ENCODE measurements around the gene PDGFRB. TPM values are rescaled to one million over a fixed set of nuclear protein-coding genes. Genes with fewer than 3 reads are reported as not detected.

Gene PDGFRB
- total and polyA plus RNA-seq, 2 donors (not counting 1 experiment from before 2014, with no cell fraction given), result 231 to 347 TPM

DNA sequence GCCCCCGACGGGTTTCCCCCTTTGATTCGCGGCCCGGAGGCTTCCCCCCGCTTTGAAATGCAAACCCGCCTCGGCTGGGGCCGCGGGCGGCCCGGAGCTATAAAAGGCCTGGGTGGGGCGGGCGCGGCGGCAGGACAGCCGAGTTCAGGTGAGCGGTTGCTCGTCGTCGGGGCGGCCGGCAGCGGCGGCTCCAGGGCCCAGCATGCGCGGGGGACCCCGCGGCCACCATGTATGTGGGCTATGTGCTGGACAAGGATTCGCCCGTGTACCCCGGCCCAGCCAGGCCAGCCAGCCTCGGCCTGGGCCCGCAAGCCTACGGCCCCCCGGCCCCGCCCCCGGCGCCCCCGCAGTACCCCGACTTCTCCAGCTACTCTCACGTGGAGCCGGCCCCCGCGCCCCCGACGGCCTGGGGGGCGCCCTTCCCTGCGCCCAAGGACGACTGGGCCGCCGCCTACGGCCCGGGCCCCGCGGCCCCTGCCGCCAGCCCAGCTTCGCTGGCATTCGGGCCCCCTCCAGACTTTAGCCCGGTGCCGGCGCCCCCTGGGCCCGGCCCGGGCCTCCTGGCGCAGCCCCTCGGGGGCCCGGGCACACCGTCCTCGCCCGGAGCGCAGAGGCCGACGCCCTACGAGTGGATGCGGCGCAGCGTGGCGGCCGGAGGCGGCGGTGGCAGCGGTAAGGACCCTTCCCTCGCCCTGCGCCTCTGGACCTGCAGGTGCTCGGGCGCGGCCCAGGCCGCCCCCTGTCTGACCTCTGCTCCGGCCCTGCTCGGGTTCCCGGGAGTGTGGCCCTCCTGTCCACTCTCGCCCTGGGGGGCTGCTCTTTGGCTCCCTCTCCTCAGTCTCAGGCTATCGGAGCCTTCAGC, 11.2 kb upstream of the PDGFRB start, which contains the start of gene CDX1:
TSS of gene CDX1 (plus strand) at position 129 of the 862 bp plus-strand sequence. CDS start at position 228, 99 bp downstream.
- no peaks in the 10 kb centered on the region for H3K9me3 ChIP-seq (ENCODE audit: control insufficient read depth, insufficient read depth, low read depth, low read length)
- no peak within 1 kb of the TSS for H3K4me2 ChIP-seq (ENCODE audit: extremely low read depth, insufficient read depth, low read length)
- H2AFZ ChIP-seq (ENCODE audit: low read length), result no peak within 1 kb of the TSS

DNA sequence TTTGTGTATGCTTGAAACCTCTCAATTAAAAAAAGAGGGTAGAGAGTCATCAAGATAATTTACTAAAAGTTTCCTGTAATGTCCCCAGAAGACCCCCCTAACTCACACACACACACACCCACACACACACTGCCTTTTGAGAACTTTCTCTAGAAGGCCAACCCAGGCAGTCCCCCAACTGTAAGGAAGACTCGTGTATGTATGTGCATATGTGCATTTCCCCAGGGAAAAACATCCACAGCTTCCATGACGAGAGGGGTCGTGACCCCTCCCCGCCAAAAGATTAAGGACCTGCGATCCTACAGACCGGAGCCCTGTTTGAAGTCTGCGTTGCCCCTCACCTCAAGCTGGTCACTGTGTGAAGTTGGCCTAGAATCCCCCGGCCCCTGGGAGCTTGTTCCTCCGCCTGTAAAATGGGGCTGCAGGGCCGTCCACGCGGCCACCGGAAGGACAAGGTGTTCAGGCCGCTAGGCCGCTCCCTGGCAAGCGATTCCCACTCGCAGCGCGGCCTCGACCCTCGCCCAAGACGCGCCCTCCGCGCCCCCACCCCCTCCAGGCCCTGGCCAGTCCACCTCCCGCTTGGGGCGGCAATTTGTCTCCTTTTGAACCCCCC, 10.5 kb upstream of the PDGFRB start:
- no peak overlapping the region for H3K9ac ChIP-seq (ENCODE audit: insufficient read depth, low read length)
- no peak for TF ChIP-seq EZH2 (IDR thresholded peaks at IDR 0.05; ENCODE audit: low read length, missing control alignments)
- TF ChIP-seq, protein P1, sequence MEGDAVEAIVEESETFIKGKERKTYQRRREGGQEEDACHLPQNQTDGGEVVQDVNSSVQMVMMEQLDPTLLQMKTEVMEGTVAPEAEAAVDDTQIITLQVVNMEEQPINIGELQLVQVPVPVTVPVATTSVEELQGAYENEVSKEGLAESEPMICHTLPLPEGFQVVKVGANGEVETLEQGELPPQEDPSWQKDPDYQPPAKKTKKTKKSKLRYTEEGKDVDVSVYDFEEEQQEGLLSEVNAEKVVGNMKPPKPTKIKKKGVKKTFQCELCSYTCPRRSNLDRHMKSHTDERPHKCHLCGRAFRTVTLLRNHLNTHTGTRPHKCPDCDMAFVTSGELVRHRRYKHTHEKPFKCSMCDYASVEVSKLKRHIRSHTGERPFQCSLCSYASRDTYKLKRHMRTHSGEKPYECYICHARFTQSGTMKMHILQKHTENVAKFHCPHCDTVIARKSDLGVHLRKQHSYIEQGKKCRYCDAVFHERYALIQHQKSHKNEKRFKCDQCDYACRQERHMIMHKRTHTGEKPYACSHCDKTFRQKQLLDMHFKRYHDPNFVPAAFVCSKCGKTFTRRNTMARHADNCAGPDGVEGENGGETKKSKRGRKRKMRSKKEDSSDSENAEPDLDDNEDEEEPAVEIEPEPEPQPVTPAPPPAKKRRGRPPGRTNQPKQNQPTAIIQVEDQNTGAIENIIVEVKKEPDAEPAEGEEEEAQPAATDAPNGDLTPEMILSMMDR (conservative IDR thresholded peaks at IDR 0.05 in 1 of 2, IDR thresholded peaks at IDR 0.05 in 1 of 2; ENCODE audit: low read depth in 1 of 2, low read length in 2 of 2), result no peak
- no peak overlapping the region for H3K4me2 ChIP-seq (ENCODE audit: extremely low read depth, insufficient read depth, low read length)

More for the DNA sequence above, 11.2 kb upstream of the PDGFRB start, which contains the start of gene CDX1:
- Histone ChIP-seq H3K79me2 (ENCODE audit: control insufficient read depth, insufficient read depth, low read length) (no peaks in the 10 kb centered on the region), H3K27me3 (ENCODE audit: control insufficient read depth, insufficient read depth, low read length) (peaks cover 15% of the 10 kb centered on the region), H3K9ac (ENCODE audit: insufficient read depth, low read length) (no peak within 1 kb of the TSS), H3K36me3 (ENCODE audit: control insufficient read depth, insufficient read depth, low read length) (no peaks in the 10 kb centered on the region), H3K4me3 (replicated peaks in 1 of 4; ENCODE audit: control extremely low read depth in 1 of 4, insufficient read depth in 1 of 4, low read depth in 3 of 4, low read length in 4 of 4) (no peak within 1 kb of the TSS), H3K4me1 (ENCODE audit: control insufficient read depth, extremely low read depth, insufficient read depth, low read length) (peaks cover 13% of the 10 kb centered on the region), H3K27ac (ENCODE audit: insufficient read depth, low read length) (no peak within 1 kb of the TSS), H4K20me1 (ENCODE audit: control insufficient read depth, extremely low read depth, insufficient read depth, low read length) (no peaks in the 10 kb centered on the region)
- no peak for TF ChIP-seq EZH2 (IDR thresholded peaks at IDR 0.05; ENCODE audit: low read length, missing control alignments)
- TF ChIP-seq, protein P1 (conservative IDR thresholded peaks at IDR 0.05 in 1 of 2, IDR thresholded peaks at IDR 0.05 in 1 of 2; ENCODE audit: low read depth in 1 of 2, low read length in 2 of 2), result no peak
- DNase-seq (ENCODE audit: low read depth in 2 of 2), result no peak

DNA sequence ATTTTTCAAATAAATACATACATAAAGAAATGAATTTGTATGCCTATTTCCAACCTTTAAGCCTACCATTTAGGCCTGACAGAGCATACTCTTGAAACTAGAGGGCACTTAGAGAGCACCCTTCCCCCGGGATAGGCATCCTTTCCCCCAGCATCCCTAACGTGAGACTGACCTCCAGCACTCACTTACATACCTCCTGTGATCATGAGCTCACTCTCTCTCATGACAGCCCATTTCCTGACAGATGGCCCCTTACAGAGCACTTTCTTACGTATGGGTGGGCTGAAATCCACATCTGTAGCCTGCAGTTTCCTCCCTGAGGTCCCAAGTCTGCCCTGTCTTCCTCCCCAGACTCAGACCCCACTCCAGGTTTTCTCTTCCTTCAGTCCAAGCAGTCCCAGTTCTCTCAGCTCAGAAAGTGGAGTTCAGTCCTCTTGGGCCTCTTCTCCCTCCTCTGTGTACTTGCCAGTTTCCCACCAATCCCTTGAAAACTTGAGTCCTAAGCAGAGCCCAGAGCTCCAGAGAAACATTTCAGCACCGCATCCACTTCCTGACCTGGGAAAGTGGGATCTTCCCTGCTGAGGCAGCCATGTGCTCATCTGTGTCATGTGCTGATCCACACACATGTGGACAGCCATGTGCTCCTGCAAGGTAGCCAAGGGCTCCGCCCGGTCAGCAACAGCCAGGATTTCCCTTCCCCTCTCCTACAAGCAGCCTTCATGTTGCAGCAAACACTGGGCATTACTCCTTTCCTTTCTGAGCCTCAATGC, 8.8 kb upstream of the PDGFRB start:
- H3K9ac ChIP-seq (ENCODE audit: insufficient read depth, low read length), result no peak overlapping the region
- no peak overlapping the region for H3K4me3 ChIP-seq (replicated peaks in 1 of 4; ENCODE audit: control extremely low read depth in 1 of 4, insufficient read depth in 1 of 4, low read depth in 3 of 4, low read length in 4 of 4)
- no peaks in the 10 kb centered on the region for H4K20me1 ChIP-seq (ENCODE audit: control insufficient read depth, extremely low read depth, insufficient read depth, low read length)
- TF ChIP-seq EZH2 (IDR thresholded peaks at IDR 0.05; ENCODE audit: low read length, missing control alignments), result no peak
- TF ChIP-seq, protein P1 (conservative IDR thresholded peaks at IDR 0.05 in 1 of 2, IDR thresholded peaks at IDR 0.05 in 1 of 2; ENCODE audit: low read depth in 1 of 2, low read length in 2 of 2), result no peak
- H3K27ac ChIP-seq (ENCODE audit: insufficient read depth, low read length), result no peak overlapping the region
- peak overlapping the region; percentile 22 for H2AFZ ChIP-seq (ENCODE audit: low read length)
- H3K79me2 ChIP-seq (ENCODE audit: control insufficient read depth, insufficient read depth, low read length), result no peaks in the 10 kb centered on the region
- peaks cover 2% of the 10 kb centered on the region for H3K27me3 ChIP-seq (ENCODE audit: control insufficient read depth, insufficient read depth, low read length)
- H3K36me3 ChIP-seq (ENCODE audit: control insufficient read depth, insufficient read depth, low read length), result no peaks in the 10 kb centered on the region
- H3K9me3 ChIP-seq (ENCODE audit: control insufficient read depth, insufficient read depth, low read depth, low read length), result no peaks in the 10 kb centered on the region
- H3K4me2 ChIP-seq (ENCODE audit: extremely low read depth, insufficient read depth, low read length), result no peak overlapping the region
- peaks cover 26% of the 10 kb centered on the region for H3K4me1 ChIP-seq (ENCODE audit: control insufficient read depth, extremely low read depth, insufficient read depth, low read length)
- no peak for DNase-seq (ENCODE audit: low read depth in 2 of 2)

More for the DNA sequence above, 10.5 kb upstream of the PDGFRB start:
- Histone ChIP-seq H3K36me3 (ENCODE audit: control insufficient read depth, insufficient read depth, low read length) (no peaks in the 10 kb centered on the region), H3K27ac (ENCODE audit: insufficient read depth, low read length) (no peak overlapping the region), H3K9me3 (ENCODE audit: control insufficient read depth, insufficient read depth, low read depth, low read length) (no peaks in the 10 kb centered on the region), H3K27me3 (ENCODE audit: control insufficient read depth, insufficient read depth, low read length) (peaks cover 15% of the 10 kb centered on the region), H3K4me3 (replicated peaks in 1 of 4; ENCODE audit: control extremely low read depth in 1 of 4, insufficient read depth in 1 of 4, low read depth in 3 of 4, low read length in 4 of 4) (no peak overlapping the region), H2AFZ (ENCODE audit: low read length) (no peak overlapping the region), H3K4me1 (ENCODE audit: control insufficient read depth, extremely low read depth, insufficient read depth, low read length) (peaks cover 16% of the 10 kb centered on the region), H4K20me1 (ENCODE audit: control insufficient read depth, extremely low read depth, insufficient read depth, low read length) (no peaks in the 10 kb centered on the region), H3K79me2 (ENCODE audit: control insufficient read depth, insufficient read depth, low read length) (no peaks in the 10 kb centered on the region)
- no peak for DNase-seq (ENCODE audit: low read depth in 2 of 2)

Data from fibroblast of lung (primary cell).